Measurements from ENCODE around the gene SLC7A6. TPM values are rescaled to one million over a fixed set of nuclear protein-coding genes. Genes with fewer than 3 reads are reported as not detected.

The SLC7A6 gene
- total and polyA plus RNA-seq, 2 of the 13 experiments (the other 11 are each of a cell fraction or from before 2014, with no cell fraction given), result 35.8 to 70.8 TPM

DNA sequence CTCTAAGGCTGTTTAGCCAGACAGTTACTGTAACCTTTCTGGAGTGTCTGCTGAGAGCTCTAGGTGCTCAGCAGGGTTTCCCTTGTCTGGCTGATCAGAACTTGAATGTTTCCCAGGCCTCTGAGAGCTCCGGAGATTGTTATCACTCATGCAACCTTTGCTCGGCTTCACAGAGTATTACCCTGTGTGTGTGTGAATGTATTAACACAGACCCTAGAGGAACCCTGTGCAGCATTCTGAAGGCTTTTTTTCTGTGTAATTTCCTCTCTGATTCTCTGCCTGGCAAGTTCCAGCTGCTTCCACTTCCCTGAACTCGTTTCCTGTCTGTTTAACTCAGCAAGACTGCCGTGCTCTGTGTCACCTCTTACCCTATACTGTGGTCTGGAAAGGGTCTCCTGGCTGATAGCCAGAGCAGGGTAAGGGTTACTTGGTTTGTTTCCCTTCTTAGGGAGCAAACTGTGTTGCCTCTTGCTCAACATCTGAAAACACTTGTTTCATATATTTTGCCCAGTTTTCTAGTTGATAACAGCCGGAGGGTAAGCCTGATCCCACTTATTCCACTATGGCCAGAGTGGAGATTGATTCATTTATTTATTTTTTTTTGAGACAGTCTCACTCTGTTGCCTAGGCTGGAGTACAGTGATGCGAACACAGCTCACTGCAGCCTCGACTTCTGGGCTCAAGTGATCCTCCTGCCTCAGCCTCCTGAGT lies 68.2 kb downstream of the SLC7A6 start (continued):
- TF ChIP-seq EEA1 (CRISPR knock-in tag; IDR thresholded peaks at IDR 0.05; ENCODE audit: borderline replicate concordance) (no peak), ZNF572 (CRISPR knock-in tag; IDR thresholded peaks at IDR 0.05) (no peak), ZUFSP (CRISPR knock-in tag; IDR thresholded peaks at IDR 0.05; ENCODE audit: borderline replicate concordance) (no peak), HDAC2 (CRISPR knock-in tag; IDR thresholded peaks at IDR 0.05) (peak; percentile 24), TFAP4 (IDR thresholded peaks at IDR 0.05; ENCODE audit: borderline replicate concordance, low read depth) (peak; percentile 56; the same call in 1 of the 2 replicates), GPBP1L1 (CRISPR knock-in tag; IDR thresholded peaks at IDR 0.05) (no peak), ZFP36L2 (CRISPR knock-in tag; IDR thresholded peaks at IDR 0.05) (no peak), POLR2AphosphoS2 (IDR thresholded peaks at IDR 0.05; ENCODE audit: low read depth, low read length) (no peak), ZNF563 (CRISPR knock-in tag; IDR thresholded peaks at IDR 0.05) (0 out of 2 replicates have a peak, but pooled peaks have one; percentile 31), ETV5 (CRISPR knock-in tag; IDR thresholded peaks at IDR 0.05; ENCODE audit: borderline replicate concordance) (peak; percentile 65; the same call in 1 of the 2 replicates), PHF21A (CRISPR knock-in tag; IDR thresholded peaks at IDR 0.05) (peak; percentile 44; the same call in 1 of the 2 replicates), YY1 (IDR thresholded peaks at IDR 0.05; ENCODE audit: insufficient read depth, insufficient replicate concordance, low read depth, low read length) (no peak), SRSF1 (optimal IDR thresholded peaks at IDR 0.05; ENCODE audit: low read depth, low read length) (no peak), SP1 (IDR thresholded peaks at IDR 0.05) (no peak), SP1 (CRISPR knock-in tag; IDR thresholded peaks at IDR 0.05) (no peak), TCF7L2 (IDR thresholded peaks at IDR 0.05; ENCODE audit: low read depth, low read length) (no peak)
- TF ChIP-seq, protein P1, sequence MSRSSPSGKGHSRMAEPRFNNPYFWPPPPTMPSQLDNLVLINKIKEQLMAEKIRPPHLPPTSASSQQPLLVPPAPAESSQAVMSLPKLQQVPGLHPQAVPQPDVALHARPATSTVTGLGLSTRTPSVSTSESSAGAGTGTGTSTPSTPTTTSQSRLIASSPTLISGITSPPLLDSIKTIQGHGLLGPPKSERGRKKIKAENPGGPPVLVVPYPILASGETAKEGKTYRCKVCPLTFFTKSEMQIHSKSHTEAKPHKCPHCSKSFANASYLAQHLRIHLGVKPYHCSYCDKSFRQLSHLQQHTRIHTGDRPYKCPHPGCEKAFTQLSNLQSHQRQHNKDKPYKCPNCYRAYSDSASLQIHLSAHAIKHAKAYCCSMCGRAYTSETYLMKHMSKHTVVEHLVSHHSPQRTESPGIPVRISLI (CRISPR knock-in tag; IDR thresholded peaks at IDR 0.05; ENCODE audit: borderline replicate concordance), result peak; percentile 28; the same call in 1 of the 2 replicates
- TF ChIP-seq, protein P2, sequence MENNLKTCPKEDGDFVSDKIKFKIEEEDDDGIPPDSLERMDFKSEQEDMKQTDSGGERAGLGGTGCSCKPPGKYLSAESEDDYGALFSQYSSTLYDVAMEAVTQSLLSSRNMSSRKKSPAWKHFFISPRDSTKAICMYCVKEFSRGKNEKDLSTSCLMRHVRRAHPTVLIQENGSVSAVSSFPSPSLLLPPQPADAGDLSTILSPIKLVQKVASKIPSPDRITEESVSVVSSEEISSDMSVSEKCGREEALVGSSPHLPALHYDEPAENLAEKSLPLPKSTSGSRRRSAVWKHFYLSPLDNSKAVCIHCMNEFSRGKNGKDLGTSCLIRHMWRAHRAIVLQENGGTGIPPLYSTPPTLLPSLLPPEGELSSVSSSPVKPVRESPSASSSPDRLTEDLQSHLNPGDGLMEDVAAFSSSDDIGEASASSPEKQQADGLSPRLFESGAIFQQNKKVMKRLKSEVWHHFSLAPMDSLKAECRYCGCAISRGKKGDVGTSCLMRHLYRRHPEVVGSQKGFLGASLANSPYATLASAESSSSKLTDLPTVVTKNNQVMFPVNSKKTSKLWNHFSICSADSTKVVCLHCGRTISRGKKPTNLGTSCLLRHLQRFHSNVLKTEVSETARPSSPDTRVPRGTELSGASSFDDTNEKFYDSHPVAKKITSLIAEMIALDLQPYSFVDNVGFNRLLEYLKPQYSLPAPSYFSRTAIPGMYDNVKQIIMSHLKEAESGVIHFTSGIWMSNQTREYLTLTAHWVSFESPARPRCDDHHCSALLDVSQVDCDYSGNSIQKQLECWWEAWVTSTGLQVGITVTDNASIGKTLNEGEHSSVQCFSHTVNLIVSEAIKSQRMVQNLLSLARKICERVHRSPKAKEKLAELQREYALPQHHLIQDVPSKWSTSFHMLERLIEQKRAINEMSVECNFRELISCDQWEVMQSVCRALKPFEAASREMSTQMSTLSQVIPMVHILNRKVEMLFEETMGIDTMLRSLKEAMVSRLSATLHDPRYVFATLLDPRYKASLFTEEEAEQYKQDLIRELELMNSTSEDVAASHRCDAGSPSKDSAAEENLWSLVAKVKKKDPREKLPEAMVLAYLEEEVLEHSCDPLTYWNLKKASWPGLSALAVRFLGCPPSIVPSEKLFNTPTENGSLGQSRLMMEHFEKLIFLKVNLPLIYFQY (CRISPR knock-in tag; IDR thresholded peaks at IDR 0.05; ENCODE audit: borderline replicate concordance), result no peak
